Stimulated activated CD4-positive, alpha-beta T cell treated with anti-CD3 and anti-CD28 coated beads, Interleukin-12 subunit alpha, Interleukin-12 subunit beta, amount 100 ng/mL, for 48 hours (primary cell): ENCODE measurements around the gene PPM1F.
"Not testable (repeated sequence)": the region's sequence is repeated elsewhere in the genome, so short reads cannot be mapped to it uniquely, and the experiment has no call there.

Source experiments
- DNase-seq, 3 donors: peaks; one replicate each; pipeline ENCODE4 v3.0.0-alpha.2; 2020; ENCODE audit warnings: low read depth in 2 of 3, low spot score in 1 of 3

Gene PPM1F

DNA sequence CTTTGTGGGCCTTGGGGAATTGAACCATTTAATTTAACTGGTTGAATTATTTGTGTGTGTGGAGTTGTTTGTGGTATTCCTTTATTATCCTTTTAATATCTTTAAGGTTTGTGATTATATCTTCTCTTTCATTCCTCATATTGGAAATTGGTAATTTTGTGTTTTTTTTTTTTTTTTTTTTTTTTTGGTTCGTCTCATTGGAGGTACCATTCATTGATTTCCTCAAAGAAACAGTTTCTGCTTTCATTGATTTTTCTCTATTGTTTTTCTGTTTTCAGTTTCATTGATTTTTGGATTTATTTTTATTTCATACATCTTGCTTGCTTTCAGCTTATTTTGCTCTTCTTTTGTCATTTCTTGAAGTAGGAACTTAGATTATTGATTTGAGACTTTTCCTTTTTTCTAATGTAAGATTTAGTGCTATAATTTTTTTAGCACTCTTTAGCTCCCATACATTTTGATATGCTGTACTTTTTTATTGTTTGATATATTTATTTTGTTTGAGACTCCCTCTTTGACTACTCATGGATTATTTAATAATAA is 54.2 kb downstream of the PPM1F start:
- no peak for DNase-seq

DNA sequence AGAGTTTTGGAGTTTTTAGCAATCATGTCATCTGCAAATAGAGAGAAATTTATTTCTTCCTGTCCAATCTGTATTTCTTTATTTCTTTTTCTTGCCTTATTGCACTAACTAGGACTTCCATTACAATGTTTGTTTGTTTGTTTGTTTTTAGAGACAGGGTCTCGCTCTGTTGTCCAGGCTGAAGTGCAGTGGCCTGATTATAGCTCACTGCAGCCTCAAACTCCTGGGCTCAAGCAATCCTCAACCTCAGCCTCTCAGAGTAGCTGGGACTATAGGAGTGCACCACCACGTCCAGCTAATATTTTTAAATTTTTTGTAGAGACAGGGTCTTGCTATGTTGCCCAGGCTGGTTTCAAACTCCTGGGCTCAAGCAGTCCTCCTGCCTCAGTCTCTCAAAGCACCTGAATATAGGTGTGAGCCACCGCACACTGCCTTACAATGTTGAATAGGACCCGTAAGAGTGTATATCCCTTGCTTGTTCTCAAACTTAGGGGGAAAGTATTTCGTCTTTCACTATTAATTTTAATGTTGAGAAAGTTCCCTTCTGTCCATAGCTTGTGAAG is 55.6 kb downstream of the PPM1F start:
- DNase-seq, result no peak

DNA sequence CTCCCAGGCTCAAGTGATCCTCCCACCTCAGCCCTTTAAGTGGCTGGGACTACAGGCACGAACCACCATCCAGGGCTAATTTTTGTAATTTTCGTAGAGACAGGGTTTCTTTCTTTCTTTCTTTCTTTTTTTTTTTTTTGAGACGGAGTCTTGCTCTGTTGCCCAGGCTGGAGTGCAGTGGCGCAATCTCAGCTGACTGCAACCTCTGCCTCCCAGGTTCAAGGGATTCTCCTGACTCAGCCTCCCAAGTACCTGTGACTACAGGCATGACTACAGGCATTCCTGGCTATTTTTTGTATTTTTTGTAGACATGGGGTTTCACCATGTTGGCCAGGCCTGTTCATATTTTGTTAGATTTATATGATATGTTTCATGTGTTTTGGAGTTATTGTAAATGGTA is 56.4 kb downstream of the PPM1F start:
- not testable (repeated sequence) for DNase-seq

DNA sequence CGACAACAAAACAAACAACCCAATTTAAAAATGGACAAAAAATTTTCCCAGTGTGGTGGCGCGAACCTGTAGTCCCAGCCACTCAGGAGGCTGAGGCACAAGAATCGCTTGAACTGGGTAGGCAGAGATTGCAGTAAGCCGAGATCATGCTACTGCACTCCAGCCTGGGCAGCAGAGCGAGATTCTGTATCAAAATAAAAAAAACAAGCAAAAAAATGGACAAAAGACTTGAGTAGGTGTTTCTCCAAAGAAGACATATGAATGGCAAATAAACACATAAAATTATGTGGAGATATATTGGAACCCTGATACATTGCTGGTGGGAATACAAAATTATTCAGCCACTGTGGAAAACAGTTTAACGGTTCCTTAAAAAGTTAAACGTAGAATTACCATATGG is 57.8 kb downstream of the PPM1F start:
- DNase-seq, result no peak

DNA sequence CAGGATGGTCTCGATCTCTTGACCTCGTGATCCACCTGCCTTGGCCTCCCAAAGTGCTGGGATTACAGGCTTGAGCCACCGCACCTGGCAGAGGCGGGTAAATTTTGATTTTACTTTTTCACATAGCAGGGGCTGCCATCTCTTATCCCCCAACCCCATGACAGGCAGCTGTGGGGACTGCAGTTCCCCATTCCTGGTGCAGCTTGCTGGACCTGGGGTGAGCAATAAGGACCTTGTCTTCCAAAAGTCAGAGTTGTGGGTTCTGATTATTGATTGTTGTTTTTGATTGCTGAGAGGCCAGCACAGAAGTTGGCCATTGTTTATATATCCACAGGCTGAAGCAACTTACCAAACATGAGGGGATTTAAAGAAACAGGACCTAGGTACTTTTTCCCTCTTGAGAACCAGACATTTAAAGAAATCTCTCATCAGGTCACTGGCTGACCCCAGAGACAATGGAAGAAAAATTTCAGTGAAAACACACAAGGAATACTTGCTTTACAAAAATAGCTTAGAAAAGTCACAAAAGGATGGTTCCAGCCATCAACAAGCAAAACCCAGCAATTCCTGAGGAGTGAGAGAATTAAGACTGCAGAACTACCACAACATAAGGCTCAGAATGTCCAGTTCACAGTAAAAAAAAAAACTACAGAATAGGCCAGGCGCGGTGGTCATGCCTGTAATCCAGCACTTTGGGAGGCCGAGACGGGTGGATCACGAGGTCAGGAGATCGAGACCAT is 63.2 kb downstream of the PPM1F start:
- DNase-seq, result no peak

DNA sequence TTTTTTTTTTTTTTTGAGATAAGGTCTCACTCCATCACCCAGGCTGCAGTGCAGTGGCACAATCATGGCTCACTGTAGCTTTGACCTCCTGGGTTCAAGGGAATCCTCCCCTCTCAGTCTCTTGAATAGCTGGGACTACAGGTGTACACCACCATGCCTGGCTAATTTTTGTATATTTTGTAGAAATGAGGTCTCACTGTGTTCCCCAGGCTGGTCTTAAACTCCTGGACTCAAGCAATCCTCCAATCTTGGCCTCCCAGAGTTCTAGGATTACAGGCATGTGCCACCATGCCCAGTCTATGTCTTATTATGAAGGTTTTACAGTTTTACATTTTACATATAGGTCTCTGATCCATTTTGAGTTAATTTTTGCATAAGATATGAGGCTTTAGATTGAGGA is 64.8 kb downstream of the PPM1F start:
- DNase-seq, result no peak

DNA sequence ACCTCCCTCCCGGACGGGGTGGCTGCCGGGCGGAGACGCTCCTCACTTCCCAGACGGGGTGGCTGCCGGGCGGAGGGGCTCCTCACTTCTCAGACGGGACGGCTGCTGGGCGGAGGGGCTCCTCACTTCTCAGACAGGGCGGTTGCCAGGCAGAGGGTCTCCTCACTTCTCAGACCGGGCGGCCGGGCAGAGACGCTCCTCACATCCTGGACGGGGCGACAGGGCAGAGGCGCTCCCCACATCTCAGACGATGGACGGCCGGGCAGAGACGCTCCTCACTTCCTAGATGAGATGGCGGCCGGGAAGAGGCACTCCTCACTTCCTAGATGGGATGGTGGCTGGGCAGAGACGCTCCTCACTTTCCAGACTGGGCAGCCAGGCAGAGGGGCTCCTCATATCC is 68.7 kb downstream of the PPM1F start:
- not testable (repeated sequence) for DNase-seq

DNA sequence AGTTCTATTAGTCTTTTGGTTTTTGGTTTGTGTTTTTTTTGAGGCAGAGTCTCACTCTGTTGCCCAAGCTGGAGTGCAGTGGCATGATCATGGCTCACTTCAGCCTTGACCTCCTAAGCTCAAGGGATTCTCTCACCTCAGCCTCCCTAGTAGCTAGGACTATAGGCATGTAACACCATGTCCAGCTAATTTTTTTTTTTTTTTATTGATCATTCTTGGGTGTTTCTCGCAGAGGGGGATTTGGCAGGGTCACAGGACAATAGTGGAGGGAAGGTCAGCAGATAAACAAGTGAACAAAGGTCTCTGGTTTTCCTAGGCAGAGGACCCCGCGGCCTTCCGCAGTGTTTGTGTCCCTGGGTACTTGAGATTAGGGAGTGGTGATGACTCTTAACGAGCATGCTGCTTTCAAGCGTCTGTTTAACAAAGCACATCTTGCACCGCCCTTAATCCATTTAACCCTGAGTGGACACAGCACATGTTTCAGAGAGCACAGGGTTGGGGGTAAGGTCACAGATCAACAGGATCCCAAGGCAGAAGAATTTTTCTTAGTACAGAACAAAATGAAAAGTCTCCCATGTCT is 69.8 kb downstream of the PPM1F start:
- DNase-seq, result not testable (repeated sequence)

DNA sequence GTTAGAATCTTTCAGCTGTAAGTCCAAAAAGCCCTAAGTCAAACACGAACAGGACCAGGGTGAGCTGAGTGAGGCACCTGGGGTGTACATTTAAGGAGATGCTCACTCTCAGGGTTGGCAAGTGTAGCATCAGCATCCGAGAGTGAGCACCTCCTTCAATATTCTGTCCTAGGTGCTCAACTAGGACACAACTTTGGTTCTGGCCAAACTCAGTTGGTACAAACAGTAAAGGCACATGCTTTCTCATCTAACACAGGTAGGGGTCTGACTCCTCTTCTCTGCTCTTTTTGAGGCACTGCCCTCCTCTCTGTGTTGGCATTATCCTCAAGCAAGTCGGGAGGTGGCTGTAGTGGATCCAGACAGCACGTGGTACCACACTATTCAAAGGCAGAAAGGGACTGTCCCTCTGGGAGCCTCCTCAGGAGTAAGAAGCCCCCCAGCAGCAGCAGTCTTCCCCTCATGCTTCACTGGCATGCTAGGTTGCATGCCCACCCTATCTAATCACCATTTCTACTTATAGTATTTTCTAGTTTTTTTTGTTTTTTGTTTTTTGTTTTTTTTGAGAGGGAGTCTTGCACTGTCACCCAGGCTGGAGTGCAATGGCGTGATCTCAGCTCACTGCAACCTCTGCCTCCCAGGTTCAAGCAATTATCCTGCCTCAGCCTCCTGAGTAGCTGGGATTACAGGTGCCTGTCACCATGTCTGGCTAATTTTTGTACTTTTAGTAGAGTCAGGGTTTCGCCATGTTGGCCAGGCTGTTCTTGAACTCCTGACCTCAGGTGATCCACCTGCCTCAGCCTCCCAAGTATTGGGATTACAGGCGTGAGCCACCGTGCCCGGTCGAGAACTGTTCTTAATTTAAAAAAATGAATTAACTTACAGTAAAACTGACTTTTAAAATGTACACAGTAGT is 70.6 kb downstream of the PPM1F start:
- DNase-seq, result no peak

DNA sequence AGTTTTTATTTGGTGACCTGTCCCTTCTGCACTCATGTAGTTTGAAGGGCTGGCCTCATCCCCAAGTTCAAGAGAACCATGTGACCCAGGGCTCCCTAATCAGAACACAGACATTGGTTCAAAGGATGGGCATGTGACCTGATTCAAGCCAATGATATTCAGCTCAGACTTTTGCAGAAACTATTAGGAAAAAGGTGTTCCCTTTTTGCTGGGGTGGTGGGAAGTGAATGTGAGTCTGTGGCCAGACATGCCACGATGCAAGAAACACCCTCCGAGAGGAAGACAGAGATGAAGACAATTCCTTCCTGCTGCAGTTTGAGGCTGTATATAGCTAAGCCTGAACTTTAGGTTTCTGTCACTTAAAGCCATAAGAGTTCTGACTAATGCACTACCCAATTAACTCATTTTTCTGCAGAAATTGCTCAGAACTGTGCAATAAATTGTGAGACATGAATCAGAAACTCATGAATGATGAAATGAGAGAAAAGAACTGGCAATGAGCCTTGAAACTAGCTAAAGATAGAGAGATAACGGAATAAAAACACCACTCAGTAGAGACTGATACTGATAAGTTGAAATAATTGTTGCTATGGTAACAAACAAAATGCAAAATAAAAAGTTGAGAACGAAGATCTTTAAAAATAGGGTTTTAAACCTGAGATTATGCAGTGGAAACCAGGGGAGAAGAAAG is 76.0 kb downstream of the PPM1F start:
- peak; percentile 26 to 40 (median 34) for DNase-seq

DNA sequence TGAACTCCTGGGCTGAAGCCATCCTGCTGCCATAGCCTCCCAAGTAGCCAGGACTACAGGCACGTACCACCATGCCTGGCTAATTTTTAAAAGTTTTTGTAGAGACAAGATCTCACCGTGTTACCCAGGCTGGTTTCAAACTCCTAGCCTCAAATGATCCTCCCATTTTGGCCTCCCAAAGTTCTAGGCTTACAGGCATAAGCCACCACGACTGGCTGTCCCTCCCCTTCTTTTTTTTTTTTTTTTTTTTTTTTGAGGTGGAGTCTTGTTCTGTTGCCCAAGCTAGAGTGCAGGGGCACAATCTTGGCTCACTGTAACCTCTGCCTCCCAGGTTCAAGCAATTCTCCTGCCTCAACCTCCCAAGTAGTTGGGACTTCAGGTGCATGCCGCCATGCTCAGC is 77.7 kb downstream of the PPM1F start:
- not testable (repeated sequence) for DNase-seq

DNA sequence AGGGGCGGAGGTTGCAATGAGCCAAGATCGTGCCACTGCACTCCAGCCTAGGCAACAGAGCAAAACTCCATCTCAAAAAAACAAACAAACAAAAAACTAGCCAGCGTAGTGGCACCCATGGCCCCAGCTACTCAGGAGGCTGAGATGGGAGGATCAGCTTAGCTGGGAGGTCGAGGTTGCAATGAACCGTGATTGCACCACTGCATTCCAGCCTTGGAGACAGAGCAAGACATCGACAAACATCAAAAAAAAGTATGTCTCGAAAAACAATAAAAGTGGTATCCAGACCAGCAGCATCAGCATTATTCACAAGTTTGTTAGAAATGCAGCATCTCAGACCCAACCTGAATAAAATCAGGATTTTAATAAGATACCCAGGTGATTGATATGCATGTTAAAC is 79.0 kb downstream of the PPM1F start:
- no peak for DNase-seq

DNA sequence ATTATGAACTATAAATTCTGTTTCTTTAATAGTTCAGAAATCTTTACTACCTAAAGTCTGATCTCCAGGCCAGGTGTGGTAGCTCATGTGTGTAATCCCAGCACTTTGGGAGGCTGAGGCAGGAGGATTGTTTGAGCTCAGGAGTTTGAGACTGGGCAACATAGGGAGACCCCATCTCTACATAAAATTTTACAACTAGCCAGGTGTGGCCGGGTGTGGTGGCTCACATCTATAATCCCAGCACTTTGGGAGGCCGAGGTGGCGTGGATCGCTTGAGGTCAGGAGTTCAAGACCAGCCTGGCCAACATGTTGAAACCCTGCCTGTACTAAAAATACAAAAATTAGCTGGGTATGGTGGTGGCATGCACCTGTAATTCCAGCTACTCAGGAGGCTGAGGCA is 79.9 kb downstream of the PPM1F start:
- DNase-seq, result not testable (repeated sequence)
